Left ventricle myocardium inferior (tissue), 1 donor: Measurements from ENCODE around the gene NCOA1. TPM values are rescaled to one million over a fixed set of nuclear protein-coding genes. Genes with fewer than 3 reads are reported as not detected.

ENCODE experiments used
- DNase-seq: peaks from one replicate; pipeline ENCODE4 v3.0.0-alpha.2; 2020
- H3K27ac ChIP-seq: fragments of 200-600 bp; replicated peaks from 2 replicates; pipeline ENCODE4 v1.8.0; 2021
- H3K27me3 ChIP-seq: fragments of 200-600 bp; 2 replicates; pipeline ENCODE4 v1.8.0; 2021; ENCODE audit warnings: low read depth
- H3K36me3 ChIP-seq: fragments of 200-600 bp; 2 replicates; pipeline ENCODE4 v1.8.0; 2021
- H3K4me1 ChIP-seq: fragments of 200-600 bp; 2 replicates; pipeline ENCODE4 v1.8.0; 2021
- H3K4me3 ChIP-seq: fragments of 200-600 bp; 2 replicates; pipeline ENCODE4 v1.8.0; 2021; ENCODE audit warnings: mild to moderate bottlenecking, moderate library complexity
- H3K9me3 ChIP-seq: fragments of 200-600 bp; replicated peaks from 2 replicates; pipeline ENCODE4 v1.8.0; 2021
- CTCF ChIP-seq: fragments of 200-600 bp; IDR thresholded peaks from 2 replicates; pipeline ENCODE4 v1.8.0; 2021; ENCODE audit warnings: antibody characterized with exemption, mild to moderate bottlenecking, borderline replicate concordance
- intact Hi-C: fragments of 100-400 bp; cut with micrococcal nuclease; formaldehyde crosslinking; loops from one replicate; pipeline ENCODE4 v1.11.0; 2022
- total RNA-seq: library from RNA; stranded (reverse); fragmentation: NEBNext Ultra II Directional; extraction: Animal tissue kit (Norgen Biotek cat#: 25700); gene quantifications from one replicate; pipeline ENCODE4 v1.2.1, GENCODE V29; 2021
- donor health status: DM: no; HTN: yes; CAD: no; lungs with severe emphysema.

Gene NCOA1
- total RNA-seq, 1 donor from 2014 or later = 26.9 TPM

- H3K4me3 ChIP-seq = no peak overlapping the region
- H3K36me3 ChIP-seq = no peaks in the 10 kb centered on the region
- TF ChIP-seq CTCF = no peak
- H3K4me1 ChIP-seq = peaks cover 9% of the 10 kb centered on the region
- no peaks in the 10 kb centered on the region for H3K27me3 ChIP-seq
- H3K27ac ChIP-seq = no peak overlapping the region
- intact Hi-C loops = no loop called here
- H3K9me3 ChIP-seq = no peaks in the 10 kb centered on the region
- DNase-seq = no peak
Observed at GRCh38 chr2:24485197-24485596, 5.9 kb upstream of the NCOA1 start.

DNA sequence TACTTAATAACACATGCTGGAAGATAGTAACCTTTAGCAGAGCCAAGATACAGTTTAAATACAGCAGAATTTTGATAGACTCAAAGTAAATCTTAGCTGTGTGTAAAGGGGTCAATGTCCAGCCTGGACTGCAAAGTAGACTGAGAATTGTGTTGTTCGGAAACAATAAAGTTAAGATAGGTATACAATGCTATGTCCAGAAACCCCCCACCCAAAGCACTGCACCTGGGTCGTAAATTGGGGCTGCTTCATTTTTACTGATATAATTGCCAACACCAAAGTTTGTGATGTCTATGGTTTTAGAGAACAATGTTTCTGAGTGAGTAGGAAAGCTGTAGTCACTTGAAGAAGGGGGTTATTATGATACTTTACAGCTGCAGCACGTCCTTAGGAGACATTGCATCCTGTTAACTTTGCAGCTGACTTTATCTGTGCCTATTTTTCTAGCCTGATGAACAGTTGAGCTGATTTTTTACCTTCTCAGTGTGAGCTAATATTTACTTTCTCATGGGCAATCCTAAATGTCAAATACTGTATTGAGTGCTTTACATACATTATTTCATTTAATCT is 4.3 kb upstream of the NCOA1 start:
- H3K9me3 ChIP-seq = no peaks in the 10 kb centered on the region
- no peak overlapping the region for H3K4me3 ChIP-seq
- peaks cover 17% of the 10 kb centered on the region for H3K4me1 ChIP-seq
- TF ChIP-seq CTCF = no peak
- intact Hi-C loops = no loop called here
- H3K36me3 ChIP-seq = no peaks in the 10 kb centered on the region
- H3K27me3 ChIP-seq = no peaks in the 10 kb centered on the region
- no peak for DNase-seq
- no peak overlapping the region for H3K27ac ChIP-seq

DNA sequence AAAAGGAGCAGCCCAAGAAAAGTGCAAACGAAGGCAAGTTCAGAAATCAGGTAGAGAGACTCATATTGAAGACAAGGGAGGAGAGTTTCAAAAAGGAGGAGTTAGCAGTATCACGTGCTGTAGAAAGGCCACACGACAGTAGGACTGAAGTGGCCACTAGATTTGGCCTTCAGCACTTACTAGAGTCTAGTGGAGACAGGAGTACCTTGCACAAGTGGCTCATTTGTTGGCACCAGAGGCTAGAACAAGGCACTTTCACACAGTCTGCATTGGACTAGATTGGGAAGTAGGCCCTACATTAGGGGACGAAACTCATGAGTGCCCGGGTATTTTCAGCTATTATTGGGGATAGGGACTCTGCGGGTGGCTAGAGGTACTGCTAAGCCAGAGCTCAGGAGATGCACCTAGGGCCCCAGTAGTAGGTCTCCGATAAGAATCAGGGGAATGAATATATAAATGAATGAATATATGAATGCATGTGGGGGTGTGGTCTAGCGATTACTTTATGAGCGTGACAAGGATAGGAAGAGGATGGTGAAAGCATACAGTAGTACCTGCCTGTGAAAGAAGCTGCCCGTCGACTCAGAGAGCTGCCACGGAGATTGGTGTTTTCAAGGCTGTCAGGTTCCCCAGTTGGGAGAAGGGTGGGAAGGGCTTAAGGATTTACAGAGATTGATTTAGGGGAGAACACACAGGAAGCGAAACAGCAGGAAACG is 1.4 kb upstream of the NCOA1 start:
- Histone ChIP-seq H3K4me3 (peak overlapping the region; percentile 91), H3K9me3 (no peaks in the 10 kb centered on the region), H3K27me3 (no peaks in the 10 kb centered on the region), H3K4me1 (peaks cover 46% of the 10 kb centered on the region), H3K36me3 (no peaks in the 10 kb centered on the region), H3K27ac (peak overlapping the region; percentile 89)
- no peak for DNase-seq
- intact Hi-C loops = loop anchor here (10.0 kb wide), 2 partner anchors 55 to 235 kb away; no protein-coding TSS in a partner anchor
- no peak for TF ChIP-seq CTCF

GRCh38 chr2:24490181-24490689 is 819 bp upstream of the NCOA1 start:
- Histone ChIP-seq H3K27me3 (no peaks in the 10 kb centered on the region), H3K27ac (peak overlapping the region; percentile 89), H3K9me3 (no peaks in the 10 kb centered on the region), H3K4me3 (peak overlapping the region; percentile 91), H3K4me1 (peaks cover 51% of the 10 kb centered on the region), H3K36me3 (no peaks in the 10 kb centered on the region)
- DNase-seq = no peak
- TF ChIP-seq CTCF = no peak
- intact Hi-C loops = loop anchor here (10.0 kb wide), 2 partner anchors 55 to 235 kb away; no protein-coding TSS in a partner anchor

DNA sequence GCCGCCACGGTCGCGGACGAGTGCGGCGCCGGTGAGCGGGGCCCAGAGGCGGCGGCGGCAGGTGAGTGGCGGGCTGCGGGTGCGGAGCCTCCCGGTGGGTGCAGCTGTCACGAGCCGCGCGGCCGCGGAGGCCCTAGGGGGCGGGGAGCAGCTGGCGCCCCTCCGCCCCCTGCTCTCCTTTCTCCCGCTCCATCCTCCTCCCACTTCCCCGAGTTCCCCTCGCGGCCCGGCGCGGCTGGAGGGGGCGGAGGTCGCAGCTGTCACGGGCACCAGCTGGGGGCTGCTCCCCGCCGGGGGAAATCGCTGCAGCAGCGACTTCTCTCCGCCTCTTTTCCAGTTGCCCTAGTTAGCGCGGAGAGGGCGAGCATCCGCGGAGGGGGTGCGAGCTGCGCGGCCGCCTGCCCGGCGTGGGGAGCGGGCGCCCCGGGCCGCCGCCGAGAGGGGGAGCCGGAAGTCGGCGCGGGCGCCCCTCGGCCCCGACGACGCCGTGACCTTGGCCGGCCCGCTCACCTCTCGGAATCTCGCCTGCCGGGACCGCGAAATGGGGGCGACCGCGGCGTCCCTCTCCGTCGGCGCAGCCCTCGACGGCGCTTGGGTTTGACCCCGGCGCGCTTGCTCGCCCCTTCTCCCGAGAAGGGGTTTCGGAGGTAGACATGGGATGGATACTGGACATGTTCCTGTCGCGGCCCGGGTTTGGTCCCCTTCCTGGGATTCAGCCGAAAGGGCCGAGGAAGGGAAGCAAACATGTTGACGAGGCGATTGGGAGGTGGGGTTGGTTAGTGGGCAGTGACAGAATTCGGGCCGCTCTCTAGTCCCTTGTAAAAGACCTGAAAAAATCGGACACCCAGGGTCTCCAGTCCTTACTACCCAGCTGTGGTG is 727 bp downstream of the NCOA1 start:
- Histone ChIP-seq H3K4me1 (peaks cover 63% of the 10 kb centered on the region), H3K36me3 (no peaks in the 10 kb centered on the region), H3K27ac (peak overlapping the region; percentile 89), H3K4me3 (peak overlapping the region; percentile 91), H3K9me3 (no peaks in the 10 kb centered on the region), H3K27me3 (no peaks in the 10 kb centered on the region)
- peak; percentile 61 for DNase-seq
- no peak for TF ChIP-seq CTCF
- intact Hi-C loops = loop anchor here (10.0 kb wide), 2 partner anchors 57 to 233 kb away; no protein-coding TSS in a partner anchor
